NCI-H1694 treated with DMSO at 0.1 percent for 48 hours (cell line): ENCODE data around the gene COL11A2.
"Not testable (repeated sequence)": the region's sequence is repeated elsewhere in the genome, so short reads cannot be mapped to it uniquely, and the experiment has no call there.

ENCODE experiments used
- DNase-seq: peaks from one replicate; lab custom pipeline; 2025; lab: John Stamatoyannopoulos, UW

The COL11A2 gene

DNA sequence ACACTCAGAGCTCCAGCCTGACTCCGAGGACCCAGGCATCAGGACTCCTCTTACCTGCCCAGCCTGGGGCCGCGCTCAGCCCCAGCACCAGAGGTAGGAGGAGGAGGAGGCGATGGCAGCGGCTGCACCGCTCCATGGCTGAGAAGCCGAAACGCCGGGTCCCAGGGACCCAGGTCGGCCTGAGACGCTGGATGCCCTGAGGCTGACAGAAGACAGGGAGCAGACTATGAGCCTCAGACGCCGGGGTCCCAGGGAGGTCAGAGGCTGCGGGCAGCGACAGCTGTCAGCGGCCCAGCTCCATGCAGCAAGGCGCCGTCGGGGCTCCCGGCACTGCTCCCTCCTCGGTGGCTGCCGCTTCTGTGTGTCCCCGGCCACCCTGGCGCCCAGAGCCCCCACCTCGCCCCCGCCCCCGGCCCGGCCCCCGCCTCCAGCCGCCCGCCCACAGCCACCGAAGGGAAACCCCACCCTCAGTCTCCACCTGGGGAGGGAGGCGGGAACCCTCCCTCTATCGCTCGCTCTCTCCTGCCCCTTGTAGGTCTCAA, at the start of gene COL11A2:
COL11A2 (minus strand) TSS at position 363 of the 542 bp plus-strand sequence; CDS start at position 136, 227 bp downstream.
- DNase-seq = no peak

DNA sequence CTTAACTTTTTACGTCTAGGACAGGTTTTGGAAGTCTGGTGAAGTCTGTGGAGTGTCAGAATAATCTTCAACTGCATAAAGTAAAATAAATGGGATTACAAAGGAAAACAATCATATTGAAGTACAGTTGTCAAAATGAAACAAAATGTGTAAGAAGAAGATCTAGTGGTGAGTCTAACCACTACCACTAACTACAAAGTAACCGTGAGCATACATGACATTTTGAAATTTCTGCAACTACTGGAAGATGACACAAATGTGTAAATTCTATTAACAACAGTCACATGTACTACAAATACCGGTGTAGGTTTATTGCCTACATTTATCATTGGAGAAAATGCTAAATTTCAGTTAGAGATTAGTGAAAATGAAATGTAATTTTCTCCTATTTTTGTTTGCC, 49.7 kb upstream of the COL11A2 start:
- DNase-seq = no peak

DNA sequence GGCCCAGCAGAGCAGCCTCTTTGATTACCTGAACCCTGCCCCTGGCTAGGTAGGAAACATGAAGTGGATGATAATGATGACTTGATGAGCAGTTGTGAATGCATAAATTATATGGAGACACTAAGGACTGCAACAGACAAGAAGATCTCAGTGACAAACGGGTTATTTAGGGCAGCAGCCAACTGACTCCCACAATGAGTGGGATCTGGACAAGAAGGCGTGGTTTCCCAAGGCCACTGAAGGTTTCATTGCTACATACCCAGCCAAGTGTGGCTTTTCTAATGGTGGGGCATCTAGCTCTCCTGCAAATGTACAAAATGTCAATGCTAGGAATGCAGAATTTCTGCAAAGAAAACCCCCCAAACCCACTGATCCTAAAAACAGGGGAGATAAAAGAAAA, 45.5 kb upstream of the COL11A2 start:
- no peak for DNase-seq

DNA sequence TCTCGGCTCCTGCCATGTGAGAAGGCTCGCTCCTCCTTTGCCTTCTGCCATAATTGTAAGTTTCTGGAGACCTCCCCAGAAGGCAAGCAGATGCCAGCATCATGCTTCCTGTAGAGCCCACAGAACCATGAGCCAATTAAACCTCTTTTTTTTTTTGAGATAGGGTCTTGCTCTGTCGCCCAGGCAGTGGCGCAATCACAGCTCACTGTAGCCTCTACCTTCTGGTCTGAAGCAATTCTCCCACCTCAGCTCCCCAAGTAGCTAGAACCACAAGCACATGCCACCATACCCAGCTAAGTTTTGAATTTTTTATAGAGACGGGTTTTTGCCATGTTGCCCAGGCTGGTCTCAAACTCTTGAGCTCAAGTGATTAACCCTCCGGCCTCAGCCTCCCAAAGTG, 44.6 kb upstream of the COL11A2 start:
- no peak for DNase-seq

DNA sequence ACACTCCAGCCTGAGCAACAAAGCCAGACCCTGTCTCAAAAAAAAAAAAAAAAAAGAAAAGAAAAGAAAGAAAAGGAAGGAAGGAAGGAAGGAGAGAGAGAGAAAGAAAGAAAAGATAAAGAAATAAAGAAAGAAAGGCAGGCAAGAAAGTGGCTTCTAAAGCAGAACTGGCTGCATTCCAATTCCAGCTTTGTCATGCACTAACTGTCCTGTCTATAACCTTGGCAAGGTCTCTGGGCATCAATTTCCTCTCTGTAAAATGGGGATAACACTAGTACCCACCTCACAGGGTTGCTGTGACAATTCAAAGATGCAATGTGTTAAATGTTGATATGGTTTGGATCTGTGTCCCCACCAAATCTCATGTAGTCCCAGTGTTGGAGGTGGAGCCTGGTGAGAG, 44.1 kb upstream of the COL11A2 start:
- no peak for DNase-seq

DNA sequence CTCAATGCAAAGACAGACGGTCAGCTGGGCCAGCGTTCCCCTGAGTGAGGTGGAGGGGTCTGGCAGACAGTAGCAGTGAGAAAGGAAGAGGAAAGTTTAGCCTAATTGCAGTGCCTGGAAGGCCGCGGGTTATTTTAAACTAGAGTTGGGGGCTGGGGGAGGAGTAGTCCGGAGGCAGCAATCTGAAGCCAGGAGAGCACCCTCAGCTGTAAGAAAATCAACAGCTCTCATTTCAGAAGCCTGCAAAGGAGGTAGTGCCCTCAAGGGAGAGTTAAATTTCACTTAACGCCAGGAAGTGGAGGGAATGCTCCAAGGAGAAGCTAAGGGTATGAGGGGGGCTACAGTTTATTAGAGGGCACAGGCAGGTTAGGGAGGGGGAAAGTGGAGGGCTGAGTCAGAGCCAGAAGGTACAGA, 43.0 kb upstream of the COL11A2 start:
- no peak for DNase-seq

DNA sequence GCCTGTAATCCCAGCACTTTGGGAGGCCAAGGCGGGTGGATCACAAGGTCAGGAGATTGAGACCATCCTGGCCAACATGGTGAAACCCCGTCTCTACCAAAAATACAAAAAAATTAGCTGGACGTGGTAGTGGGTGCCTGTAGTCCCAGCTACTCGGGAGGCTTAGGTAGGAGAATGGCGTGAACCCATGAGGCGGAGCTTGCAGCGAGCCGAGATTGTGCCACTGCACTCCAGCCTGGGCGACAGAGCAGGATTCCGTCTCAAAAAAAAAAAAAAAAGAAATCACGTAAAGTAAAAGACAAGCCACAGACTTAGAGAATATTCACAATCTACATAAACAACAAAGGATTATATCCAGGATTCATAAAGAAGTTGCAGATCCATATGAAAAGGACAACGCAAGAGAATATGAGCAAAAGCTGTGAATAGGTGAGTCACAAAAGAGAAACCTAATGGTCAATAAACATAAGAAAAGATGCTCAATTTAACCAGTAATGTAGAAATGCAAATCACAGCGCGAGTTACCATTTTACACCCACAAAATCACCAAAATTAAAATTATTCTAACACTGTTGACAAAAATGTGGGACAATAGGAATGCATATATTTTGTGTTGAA, 34.3 kb upstream of the COL11A2 start:
- not testable (repeated sequence) for DNase-seq

DNA sequence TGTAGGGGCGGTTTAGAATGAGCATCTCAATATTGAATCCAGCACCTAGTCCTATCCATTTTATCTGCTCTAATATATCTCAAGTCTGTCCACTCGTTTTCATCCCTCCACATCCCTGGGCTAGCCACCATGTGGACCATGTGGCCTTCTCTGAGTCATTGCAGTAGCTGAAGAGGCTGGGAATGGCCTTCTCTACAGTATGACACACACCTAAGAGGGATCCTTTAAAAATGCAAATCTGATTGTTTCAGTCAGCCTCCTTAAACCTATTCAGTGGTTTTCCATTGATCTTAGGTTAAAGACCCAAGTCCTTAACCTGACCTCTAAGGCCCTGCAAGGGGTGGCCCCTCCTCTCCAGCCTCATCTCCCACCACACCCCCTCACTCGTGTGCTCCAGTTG, 25.4 kb upstream of the COL11A2 start:
- no peak for DNase-seq

DNA sequence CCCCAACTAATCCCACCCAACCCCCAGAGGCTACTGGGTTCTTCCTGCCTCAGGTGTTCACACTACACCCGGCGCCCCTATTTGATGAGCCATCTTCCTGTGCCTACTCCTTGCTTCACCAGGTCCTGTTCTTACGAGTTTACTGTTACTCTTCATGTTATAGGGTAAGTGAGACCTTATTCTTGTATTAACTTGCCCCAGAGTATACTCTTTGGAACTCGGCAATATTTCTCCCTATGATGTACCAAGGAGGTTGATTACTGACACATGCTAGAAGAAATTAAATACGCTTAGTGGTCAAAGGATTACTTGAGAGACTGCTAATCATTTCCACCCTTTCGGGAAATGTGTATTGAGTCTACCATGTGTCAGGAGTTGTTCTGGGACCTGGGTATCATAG, 25.0 kb upstream of the COL11A2 start:
- DNase-seq = no peak

DNA sequence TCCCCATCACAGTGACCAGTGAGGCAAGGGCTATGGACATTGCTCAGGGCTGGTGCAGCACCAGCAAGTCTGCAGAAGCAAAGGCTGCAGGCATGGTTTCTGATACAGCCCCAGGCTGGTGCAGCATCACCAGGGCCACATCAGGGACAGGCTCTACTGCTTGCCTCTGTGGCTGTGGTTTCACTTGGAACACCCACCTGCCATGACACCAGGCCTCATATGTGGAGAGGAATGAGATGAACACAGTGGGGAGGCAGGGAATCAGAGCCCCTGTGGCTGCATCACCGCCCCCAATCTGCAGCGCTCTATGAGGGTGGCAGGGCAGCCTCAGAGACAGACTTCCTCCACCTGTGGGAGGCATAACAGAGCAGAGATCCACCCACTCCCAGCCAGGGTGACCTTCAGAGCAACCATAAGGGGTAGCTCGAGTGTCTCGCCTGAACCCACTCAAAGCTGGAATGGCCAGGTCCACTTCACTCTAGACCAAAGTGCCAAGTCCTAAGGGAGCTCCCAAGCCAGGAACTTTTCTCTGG, 23.9 kb upstream of the COL11A2 start:
- no peak for DNase-seq

DNA sequence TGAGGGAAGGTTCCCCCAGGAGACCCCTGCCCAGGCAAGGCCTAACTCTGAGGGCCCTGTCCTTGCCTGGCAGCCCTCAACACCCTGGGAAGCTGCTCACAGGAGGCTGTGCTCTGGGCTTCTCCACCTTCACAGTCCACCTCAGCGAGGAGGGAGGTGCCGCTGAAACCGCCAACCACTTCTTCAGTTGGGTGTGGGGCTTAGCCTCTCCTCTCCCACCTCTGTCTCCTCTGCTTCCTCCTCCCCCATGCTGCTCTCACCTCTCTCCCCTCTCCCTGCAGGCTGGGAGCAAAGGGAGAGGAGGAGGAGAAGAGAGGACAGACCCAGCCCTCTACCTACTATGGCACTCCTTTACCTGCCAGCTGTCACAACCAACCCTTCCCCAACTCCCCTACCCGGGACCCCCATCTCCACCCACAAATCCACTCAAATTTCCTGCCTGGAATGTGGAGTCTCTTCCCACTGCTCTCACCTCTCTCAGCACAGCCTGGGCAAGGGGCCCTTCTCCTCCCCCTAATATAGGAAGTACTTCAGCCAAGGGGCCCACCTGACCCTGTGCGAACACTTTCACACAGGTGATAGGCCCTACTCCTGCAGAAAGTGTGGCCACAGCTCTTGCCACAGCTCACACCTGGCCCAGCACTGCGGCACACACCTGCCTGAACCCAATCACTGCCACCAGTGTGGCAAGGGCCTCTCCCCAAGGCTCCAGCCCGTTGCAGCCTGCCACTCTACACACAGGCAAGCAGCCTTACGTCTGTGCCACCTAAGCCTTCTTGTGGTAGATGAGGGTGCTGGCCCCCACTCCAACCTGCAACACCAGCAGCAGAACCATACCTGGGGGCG, 23.2 kb upstream of the COL11A2 start:
- no peak for DNase-seq

DNA sequence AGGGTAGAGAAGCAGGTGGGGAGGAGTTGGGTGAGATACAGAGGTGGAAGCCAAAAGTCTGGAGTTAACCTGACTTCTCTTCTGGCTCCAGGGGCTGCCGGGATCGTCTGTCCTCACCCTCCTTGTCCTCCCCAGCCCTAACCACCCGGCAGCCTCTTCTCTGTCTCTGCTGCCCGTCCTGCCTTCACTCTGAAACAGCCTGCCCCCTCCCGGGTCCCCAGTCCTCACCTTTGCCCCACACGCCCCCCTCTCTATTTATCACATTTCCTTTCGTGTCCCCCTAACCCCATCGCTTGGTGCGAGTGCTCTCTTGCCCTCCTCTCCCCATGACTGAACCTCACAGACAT, 21.7 kb upstream of the COL11A2 start:
- DNase-seq = no peak

DNA sequence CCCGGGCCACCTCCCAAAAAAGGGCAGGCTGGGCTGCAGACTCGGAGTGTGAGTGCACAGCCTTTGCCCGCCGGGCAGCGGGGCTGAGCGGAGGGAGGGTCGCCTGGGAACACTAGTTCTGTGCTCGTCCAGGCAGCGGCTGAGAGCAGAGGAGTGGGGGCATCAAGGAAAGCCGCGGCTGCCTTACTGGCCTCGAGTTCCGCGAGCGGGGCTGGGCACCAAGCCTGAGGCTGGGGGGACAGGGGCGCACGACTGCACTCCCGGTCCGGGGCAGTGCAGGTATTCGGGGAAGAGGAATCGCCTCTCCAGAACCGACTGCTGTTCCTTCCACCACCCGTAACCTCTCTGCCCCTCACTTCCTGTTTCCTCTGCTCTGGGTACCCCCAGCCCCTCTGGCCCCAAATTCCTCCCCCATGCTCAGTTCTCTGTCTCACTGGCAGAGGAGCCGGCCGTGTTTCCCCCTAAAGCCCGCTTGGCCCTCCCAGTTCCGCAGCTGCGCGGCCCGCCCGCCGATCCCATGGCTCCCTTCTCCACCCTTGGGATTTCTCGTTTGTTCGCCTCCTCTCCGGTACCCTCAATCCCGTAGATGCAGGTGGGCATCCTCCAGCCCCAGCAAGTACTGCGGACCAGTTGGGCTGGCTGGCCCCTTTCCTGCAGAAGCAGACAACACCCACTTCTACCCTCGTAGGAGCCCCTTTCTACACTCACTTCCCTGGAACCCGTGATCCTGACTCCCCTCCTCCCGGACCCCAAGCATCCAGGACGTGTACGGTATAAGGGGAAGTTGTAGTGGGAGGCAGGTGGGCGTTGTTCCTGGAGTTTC, 21.1 kb upstream of the COL11A2 start:
- no peak for DNase-seq

DNA sequence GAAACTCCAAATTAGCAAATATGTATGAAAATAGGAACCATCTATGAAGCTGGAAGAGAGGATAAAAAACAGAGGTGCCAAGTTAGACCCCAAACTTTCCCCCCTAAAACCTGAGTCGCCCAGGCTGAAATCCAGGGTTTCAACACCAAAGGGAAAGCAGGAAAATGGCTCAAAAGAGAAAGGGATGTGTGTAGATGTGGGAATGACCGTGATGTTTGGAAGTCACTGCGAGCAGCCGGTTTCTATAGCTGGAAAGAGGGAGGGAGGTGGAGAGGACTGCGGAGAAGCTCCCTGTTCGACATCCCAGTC, 20.5 kb upstream of the COL11A2 start:
- no peak for DNase-seq

DNA sequence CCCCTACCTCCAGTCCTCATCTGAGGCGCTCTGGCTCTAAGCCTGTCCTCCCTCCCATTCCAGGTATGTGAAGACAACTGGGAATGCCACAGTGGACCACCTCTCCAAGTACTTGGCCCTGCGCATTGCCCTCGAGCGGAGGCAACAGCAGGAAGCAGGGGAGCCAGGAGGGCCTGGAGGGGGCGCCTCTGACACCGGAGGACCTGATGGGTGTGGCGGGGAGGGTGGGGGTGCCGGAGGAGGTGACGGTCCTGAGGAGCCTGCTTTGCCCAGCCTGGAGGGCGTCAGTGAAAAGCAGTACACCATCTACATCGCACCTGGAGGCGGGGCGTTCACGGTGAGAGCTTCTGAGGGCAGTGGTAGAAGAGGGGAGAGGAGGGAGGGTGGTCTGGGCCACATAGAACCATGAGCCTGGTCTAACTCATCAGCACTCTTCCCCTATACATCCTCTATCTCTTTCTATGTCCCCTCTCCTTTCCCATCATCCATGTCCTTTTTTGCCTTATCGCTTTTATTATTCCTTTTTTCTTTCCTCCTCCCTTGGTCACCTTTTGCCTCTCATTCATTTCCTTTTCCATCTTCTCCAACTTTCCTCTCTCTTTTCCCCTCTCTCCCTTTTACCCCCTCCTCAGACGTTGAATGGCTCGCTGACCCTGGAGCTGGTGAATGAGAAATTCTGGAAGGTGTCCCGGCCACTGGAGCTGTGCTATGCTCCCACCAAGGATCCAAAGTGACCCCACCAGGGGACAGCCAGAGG, 19.6 kb upstream of the COL11A2 start:
- no peak for DNase-seq

DNA sequence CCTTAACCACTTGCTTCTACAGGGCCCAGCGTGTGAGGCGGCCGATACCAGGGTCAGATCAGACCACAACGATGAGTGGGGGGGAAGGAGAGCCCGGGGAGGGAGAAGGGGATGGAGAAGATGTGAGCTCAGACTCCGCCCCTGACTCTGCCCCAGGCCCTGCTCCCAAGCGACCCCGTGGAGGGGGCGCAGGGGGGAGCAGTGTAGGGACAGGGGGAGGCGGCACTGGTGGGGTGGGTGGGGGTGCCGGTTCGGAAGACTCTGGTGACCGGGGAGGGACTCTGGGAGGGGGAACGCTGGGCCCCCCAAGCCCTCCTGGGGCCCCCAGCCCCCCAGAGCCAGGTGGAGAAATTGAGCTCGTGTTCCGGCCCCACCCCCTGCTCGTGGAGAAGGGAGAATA, 18.9 kb upstream of the COL11A2 start:
- DNase-seq = no peak

DNA sequence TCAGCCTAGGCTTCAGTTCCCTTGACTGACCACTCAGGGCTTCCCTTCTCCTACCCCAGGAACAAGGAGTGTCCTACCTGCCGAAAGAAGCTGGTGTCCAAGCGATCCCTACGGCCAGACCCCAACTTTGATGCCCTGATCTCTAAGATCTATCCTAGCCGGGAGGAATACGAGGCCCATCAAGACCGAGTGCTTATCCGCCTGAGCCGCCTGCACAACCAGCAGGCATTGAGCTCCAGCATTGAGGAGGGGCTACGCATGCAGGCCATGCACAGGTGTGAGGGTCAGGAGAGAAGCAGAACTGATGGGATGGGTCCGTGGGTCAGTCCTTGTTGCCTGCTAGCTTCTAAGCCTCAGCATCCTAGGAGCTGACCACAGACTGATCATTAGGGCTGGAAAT, 17.6 kb upstream of the COL11A2 start:
- DNase-seq = no peak

DNA sequence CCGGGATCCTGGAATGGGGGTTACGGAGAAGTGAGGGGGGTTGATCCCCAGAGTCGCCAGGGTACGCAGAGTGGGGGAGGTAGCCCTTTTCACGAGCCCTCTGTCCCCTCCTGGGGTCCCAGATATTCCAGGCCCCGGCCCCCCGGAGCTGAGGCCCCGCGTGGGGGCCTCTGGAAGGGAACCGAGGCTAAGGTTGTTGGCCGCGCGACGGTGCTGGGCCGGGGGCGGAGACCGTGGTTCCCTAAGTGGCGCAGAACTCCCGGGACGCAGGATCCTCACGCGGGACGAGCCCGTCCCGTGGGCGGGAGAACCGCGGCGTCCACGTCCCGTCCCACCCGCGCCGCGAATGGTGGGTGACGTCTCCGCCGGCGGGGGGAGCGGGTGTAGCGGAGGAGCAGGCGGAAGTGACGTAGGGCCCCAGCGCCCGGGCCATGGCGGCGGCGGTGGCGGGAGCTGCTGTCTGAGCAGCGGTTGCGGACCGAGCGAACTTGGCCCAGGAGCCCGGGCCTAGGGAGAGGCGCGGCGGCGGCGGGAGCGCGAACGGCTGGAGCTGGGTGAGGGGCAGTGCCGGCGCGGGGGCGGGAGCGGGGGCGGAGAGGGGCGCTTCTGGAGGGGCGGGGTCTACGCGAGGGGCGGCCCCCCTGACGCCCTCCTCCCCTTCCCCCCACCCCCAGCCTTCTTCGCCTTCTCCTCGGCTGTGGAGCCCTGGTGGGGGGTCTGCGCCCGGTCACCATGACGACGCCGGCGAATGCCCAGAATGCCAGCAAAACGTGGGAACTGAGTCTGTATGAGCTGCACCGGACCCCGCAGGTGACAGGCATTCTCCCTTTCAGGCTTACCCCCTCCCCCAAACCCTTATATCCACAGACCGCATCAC, 16.1 kb upstream of the COL11A2 start, which contains the start of gene RING1:
RING1 (plus strand) TSS at position 410 of the 877 bp plus-strand sequence; CDS start at position 733, 323 bp downstream.
- DNase-seq = peak; percentile 26

DNA sequence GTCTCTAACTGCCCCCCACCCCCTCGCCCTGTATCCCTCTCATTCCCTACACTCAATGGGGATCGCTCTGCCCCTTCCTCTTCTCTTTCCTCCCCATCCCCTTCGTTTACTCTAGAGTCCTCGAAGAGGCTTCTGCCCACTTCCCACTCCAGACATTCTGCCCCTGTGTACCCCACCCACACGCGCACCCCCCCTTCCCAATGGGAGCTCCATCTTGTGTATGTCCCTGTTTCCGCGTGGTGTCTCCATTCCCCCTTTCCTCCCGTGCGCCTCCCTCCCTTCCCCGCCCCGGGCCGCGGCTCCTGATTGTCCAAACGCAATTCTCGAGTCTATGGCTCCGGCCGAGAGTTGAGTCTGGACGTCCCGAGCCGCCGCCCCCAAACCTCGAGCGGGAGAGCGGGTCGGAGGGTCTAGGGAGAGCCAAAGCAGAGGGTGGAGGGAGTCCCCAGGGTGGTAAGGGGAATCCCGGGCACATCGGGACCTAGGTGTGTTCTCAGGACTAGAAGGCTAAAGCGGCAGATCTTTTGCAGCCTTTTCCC, 15.4 kb upstream of the COL11A2 start:
- DNase-seq = no peak

DNA sequence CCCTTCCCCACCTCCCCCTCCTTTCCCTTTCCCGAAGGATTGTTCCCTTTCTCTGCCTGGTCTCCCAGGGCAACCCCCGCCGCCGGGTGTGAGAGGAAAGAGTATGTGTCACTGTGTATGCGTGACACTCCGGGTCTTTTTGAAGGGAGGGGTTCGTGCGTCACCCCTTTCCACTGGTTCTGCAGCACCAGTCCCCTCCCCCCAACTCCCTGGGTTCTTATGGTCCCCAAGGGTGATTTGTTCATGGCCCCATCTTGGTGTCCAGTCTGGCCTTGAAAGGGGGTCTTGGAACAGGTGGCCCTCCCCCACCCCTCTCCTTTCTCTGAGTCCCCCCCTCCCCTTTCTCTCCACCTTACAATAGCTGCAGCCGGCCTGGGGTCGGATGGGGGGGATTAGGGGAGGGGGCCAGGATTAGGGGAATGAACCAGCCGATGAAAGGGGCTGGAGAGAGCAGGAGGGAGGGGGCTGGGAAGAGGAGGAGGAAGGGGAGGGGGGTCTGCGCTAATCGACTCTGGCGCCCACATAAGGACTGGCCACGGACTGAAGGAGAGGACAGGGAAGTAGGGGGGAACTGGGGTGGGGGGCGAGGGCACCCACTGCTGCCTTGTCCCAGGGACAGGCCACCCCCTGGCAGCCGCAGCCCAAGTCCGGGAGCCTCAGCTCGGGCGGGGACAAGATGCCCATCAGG, 14.7 kb upstream of the COL11A2 start:
- DNase-seq = no peak
